ENCODE results near the gene CNKSR3. TPM values are rescaled to one million over a fixed set of nuclear protein-coding genes. Genes with fewer than 3 reads are reported as not detected.

CNKSR3 gene
- total RNA-seq, 1 donor from 2014 or later = 9.9 TPM

DNA sequence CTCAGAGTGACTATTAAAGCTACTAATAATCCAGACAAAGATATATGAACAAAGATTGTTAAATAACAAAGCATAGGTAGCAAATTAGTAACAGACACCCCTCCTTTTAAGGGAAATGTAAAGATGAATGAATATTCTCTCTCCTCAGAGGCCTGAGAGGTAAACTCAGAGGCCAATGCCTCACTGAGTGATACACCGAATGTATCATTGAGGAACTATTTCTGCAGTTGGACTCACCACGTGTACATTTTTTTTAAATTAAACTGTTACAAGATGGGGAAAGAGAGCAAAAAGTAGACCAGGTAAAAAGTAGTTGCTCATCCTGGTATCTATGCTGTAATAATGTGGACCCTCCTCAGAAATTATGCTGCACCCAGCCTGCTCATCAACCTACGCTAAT is 81.6 kb downstream of the CNKSR3 start:
- no peak for DNase-seq (ENCODE audit: low spot score)

DNA sequence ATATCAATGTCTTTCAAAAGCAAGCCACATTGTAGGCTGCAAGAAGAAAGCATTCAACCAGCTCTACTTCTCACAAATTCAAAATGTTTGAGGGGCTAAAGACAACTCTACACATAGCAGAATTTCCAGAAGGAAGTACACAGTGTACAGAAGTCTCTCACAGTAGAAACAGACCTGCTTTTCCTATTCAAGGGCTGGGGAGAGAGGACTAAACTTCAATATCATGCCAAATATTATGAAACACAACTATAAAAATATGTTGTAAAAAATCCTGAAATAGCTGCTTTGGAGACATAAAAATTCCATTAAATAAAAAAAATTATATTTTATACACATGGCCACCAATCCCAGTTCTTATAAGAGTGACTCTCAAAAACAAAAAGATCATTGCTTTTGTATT is 83.0 kb downstream of the CNKSR3 start:
- no peak for DNase-seq (ENCODE audit: low spot score)

DNA sequence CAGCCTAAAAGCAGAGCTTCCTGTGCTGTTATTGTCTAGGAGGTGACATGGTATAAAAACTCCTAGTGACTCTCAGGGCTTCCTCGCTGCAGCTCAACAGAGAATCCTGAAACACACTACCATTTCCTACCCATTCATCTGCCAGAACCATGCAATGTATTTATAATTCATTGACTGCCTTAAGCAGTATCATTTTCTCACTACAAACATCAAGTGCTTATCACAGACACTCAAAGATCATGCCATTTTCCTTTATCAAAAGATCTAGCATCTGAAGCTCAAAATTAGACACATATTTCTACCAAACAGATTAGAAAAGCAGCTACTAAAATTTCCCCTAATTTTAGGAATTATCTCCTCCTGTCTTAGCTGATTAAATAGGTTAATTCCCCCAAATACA is 83.5 kb downstream of the CNKSR3 start:
- DNase-seq (ENCODE audit: low spot score) = no peak

DNA sequence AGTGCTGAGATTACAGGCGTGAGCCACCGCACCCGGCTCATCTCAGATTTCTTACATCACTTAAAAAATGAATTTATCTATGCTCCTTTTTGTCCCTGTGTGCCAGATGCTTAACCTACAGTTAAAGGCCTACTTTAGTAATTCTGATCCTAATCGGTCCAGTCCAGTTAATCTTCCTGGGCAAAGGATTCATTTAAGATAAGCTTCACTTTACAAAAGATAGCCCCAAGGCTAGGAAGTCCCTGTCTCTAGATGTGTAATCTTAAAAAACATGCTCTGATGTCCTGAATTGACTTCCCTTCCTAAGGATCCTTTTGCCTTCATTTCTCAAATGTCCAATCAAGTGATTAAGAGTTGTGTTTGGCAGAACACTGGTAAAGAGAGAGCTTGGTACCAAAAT is 85.5 kb downstream of the CNKSR3 start:
- no peak for DNase-seq (ENCODE audit: low spot score)

DNA sequence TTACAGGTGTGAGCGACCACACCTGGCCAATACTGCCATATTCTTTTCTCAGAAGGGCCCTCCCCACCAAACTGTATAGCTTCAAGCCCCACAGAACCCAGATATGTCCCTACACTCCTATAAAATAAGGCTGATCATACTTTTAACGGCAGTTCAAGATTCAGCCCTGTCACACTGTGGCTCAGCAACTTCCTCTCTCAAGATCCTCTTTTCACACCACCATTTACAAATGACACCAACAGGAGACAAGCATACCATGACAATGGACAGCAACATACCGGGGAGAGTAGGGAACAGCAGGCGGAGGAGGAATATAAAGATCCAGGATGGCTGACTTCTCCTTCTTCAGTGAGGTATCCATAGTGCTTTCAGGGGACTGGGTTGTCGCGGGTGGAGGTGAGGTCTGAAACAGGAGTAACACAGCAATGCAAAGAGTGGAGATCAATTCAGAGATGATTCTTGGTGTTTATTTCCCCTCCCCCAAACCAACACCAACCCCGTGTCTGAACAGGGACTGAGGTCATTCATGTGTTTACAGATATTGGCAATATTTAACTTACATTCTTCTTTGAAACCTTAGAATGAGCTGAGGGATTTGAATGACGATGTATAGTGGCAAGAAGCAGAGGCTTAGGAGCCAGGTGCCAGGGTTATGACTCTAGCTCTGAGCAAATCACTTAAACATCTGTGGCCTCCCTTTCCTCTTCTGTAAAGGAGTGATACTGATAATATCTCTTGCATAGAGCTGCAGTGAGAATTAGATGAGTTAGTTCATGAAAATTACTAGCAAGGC is 96.3 kb downstream of the CNKSR3 start:
- DNase-seq (ENCODE audit: low spot score) = no peak

DNA sequence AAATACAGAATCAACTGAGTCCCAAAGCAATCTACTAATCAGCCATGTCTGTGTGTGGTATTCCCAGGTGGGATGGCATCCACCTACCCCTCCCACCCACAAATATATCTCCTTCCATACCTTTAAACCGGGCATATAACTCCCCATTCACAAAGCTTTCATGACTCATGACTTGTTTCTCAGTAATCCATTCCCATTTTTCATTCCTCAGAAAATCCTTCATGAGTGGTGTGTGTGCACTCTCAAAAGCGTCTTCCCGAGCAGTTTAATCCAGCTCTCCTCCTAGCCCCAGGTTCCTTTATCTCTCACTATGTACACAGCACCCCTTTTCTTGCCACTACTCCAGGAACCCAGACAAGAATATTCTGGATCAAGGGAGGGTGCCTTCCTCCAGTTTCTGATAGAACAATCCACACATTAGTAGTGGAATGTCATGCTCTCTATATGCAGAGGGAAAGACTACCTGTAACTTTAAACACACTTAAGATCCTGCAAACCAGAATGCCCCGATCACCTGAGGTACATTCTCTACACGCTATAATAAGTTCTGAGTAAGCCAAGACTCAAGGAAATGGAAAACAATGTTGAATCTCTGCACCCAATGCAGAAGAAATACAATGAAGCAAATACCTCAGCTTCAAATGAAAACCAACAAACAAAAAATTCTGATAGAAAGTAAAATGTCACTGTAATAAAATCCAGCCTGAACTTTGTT is 98.2 kb downstream of the CNKSR3 start:
- DNase-seq (ENCODE audit: low spot score) = no peak

DNA sequence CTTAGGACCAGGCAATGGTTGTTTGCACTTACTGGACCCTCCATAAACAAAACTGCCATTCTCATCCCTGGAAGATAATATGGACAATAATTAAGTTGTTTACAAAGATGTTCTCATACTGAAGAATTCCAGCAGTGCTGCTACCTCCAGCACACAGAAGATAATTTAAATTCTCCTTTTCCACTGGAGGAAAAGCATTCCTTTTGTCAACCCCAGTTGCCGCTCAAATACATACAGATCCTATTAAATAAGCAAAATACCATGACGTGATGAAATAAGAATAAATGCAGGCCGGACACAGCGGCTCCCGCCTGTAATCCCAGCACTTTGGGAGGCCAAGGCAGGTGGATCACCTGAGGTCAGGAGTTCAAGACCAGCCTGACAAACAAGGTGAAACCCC is 99.4 kb downstream of the CNKSR3 start:
- no peak for DNase-seq (ENCODE audit: low spot score)

DNA sequence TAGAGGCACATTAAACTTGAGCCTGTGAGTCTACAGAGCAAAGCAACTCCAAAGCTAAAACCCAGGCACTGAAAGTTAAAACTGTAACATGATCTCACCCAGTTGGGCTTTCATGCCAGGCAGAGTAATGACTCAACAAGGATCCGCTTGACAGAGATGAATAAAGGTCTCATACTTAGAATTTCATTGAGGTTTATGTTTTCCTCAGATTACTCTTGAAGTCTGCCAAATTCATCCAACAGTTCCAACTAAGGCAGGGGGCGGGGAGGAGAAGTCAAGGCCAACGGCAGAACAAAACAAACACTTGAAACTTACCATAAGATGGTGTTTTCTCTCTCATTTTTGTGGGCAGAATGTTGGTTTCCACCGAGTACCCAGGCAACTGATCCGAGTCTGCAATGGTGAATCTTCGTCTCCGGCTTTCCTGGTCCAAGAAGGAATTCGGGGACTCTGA is 99.8 kb downstream of the CNKSR3 start:
- DNase-seq (ENCODE audit: low spot score) = no peak

DNA sequence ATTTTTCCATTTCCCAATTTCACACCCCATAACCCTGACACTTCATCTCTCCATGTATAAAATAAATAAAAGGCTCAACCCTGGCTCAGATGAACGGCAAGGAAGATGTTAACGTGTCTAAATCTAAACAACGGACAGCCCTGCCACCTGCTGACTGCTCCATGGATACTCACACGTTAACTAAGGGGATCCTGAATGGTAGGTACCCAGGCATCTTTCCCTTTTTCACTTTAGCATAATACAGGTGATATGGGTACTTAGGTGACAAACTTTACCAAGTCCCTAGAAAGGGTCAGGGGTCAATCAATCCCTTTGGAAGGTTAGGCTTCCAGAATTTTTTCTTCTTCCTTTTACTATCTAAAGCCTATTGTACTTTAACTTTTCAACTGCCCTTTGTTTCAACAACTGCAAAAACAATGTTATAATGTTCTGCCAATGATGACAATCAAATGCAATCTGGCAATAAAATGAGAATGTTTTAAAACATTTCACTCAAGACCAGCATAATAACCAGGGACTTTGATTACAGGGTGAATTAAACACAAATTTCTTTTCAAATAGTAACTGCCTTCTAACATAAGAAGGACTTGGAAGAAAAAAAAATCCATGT is 101.5 kb downstream of the CNKSR3 start:
- no peak for DNase-seq (ENCODE audit: low spot score)

DNA sequence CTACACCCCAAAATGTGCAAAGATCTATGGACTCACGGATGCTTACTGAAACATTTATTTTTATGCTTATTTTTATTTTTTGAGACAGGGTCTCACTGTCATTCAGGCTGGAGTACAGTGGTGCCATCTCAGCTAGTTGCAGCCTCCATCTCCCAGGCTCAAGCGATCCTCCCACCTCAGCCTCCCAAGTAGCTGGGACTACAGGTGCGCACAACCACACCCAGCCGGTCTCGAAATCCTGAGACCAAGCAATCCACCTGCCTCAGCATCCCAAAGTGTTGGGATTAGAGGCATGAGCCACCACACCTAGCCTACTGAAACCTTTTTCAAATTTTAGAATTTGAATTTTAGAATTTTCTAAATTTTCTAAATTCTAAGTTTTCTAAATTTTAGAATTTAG is 103.0 kb downstream of the CNKSR3 start:
- DNase-seq (ENCODE audit: low spot score) = no peak

DNA sequence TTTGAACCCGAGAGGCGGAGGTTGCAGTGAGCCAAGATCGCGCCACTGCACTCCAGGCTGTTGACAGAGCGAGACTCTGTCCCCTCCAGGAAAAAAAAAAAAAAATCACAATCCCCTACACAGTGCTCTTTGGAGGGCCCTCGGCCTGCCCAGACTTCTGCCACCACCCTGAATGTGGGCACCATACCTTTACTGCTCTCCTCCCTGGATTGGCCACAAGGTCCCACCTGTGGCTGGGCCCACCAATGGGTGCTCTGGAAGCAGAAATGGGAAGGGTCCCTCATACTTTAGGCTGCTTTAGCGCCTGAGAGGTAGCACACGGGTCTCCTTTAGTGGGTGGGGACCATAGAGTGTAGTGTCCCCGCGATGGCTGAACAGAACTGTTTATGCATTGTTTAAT is 103.6 kb downstream of the CNKSR3 start:
- DNase-seq (ENCODE audit: low spot score) = no peak

DNA sequence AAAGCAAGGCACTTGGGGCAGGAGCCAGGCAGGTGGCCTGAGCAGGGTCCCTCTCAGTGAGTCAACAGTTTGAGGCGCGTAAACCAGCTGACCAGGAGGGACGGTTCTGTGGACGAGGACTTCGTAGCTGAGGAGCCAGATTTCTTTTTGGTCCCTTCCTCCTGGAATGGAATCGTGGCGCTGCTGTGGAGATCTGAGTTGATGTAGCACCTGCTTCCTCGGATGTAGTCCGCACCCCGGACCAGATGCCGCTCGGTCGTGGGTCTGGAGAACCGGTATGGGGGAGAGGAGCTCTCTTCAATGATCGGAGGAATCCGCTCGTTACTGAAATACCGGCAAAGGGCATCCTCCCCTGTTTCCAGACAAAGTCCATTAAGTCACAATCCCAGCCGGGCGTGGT is 104.2 kb downstream of the CNKSR3 start:
- DNase-seq (ENCODE audit: low spot score) = no peak

DNA sequence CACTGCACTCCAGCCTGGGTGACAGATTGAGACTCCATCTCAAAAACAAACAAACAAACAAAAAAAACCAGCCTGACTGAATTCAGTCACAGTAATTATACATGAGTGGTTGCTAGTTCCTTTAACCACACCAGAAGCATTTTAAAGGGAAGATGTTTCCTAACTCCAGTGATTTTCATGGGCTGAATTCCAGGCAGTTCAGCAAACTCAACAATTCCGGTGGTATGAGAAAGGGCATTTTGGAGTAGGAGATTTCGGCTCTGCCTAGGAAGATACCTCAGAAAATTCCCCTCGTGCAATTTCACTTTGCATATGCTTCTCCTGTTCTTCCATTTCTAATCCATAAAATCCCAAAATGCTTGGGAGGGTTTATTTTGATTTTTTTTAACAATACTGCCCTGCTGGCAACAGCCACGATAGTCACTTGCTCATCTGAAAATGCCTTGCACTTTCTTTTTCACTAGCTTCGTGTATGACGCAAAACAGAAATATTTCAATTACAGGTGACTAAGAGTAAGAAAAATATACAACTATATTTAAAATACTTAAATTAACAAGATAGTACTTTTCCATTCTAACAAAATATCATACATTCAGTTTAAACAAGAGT is 105.6 kb downstream of the CNKSR3 start:
- no peak for DNase-seq (ENCODE audit: low spot score)

DNA sequence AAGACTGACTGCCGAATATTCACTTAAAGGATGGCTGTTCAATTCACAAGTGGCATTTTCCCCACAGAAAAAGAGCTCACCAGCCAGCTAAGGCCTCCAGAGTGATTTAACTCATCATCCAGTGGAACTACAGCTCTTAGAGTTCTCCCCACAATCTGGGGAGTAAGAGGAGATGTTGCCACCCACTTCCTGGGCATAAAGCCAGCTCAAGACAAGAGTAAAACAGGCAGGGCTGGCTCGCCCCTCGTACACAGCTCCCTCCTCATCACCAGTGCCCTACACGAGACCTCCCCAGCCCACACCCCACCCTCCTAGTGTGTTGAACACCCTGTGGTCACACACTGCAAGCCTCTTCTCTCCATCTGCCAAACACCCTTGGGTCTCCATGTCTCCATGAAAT is 106.7 kb downstream of the CNKSR3 start:
- DNase-seq (ENCODE audit: low spot score) = no peak

DNA sequence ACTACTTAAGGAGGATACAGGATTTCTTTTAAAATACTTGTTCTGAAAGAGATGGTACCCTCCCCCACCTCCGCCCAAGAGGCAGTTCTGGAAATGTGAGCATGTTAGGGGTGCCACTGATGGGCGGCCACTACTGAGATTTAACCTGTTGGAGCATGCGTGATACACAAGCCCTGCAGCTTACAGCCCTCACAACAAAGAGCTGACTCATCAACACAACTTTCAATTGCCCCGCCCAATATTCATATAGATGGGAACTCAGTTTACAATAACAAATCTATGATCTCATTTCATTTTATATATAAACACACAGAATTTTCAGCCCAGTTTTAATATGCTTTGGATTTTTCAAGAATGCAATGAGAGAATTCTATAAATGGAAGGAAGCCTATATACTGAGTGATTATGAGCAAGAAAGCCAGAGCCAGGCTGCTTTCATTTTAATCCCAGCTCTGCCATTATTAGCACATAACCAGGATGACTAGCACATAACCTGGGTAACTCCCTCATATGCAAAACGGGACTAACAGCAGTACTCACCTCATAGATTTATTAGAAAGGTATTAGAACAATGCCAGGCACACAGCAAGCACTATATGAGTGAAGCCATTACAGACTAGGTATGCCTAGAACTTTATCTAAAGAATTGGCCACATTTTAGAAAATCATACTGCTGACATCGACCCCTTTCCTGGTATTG is 108.3 kb downstream of the CNKSR3 start:
- no peak for DNase-seq (ENCODE audit: low spot score)

DNA sequence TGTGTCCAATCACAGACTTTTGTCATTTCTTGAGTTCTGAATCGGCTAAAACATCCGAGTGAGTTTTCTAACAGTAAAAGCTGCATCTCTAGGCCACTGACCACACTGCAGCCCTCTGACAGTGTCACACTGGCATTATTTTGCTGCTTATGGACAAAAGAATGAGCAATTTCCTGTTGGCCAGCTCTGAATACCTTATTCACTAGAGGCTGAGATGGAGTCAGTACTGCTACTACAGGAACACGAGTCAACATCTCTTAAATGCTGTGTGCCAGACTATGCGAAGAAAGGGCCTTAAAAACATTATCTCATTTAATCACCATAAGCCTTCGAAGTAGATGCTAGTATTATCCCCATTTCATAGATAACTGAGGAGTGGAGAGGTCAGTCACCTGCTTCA is 111.4 kb downstream of the CNKSR3 start:
- no peak for DNase-seq (ENCODE audit: low spot score)

DNA sequence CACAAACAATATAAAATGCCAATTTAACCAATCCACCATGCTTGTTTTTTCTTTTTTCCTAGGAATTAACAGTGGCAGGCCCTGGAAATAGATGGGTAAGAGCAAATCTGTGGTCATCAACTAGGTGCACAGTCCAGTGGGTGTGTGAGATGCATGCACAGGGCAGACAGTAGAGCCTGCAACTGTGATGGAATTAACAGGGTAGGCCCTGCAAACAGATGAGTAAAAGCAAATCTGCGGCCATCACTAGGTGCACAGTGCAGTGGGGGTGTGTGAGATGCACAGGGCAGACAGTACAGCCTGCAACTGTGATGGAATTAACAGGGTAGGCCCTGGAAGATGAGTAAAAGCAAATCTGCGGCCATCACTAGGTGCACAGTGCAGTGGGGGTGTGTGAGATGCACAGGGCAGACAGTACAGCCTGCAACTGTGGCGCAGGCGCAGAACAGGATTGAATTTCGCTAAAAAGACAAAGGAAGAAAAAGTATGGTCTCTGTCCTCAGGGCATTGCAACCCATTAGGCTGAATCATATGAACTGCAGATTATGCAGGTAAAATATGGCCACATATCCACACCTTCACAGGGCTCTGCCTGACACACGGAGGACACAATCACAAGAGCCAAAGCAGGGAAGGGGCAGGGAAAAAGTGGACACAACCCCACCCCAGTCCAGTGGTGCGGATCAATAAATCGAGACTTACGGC is 112.8 kb downstream of the CNKSR3 start:
- DNase-seq (ENCODE audit: low spot score) = no peak

DNA sequence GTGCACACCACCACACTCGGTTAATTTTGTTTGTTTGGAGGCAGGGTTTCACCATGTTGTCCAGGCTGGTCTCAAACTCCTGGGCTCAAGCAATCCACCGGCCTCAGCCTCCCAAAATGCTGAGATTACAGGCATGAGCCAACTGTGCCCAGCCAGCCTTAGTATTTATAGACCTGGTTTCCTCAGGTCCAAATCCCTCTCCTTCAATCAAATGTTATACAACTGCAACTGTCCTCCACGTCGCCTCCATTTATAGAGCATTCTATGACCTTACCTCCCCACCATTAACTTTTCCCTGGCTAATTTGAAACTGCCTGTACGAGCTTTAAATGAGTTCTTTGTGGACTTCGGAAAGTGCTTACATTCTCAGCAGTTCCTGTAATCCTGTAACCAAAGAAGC is 114.6 kb downstream of the CNKSR3 start:
- DNase-seq (ENCODE audit: low spot score) = no peak

DNA sequence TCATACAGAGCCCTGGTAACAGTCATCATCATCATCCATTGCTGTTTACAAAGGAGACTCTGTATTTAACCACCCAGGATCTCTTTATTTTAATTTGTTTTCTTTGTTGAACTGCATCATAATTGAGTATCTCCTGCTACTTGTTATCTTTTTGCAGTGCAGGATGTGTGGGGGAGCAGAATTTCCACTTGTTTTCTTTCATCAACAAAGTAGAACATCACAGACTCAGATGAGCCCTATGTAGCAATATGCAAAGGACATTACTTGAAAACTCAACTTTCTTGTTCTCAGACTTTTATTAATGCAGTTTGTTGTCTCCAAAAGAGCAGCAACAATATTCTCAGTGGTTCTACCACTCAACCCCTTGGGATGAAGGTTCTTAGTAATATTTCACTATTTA is 115.2 kb downstream of the CNKSR3 start:
- DNase-seq (ENCODE audit: low spot score) = no peak

DNA sequence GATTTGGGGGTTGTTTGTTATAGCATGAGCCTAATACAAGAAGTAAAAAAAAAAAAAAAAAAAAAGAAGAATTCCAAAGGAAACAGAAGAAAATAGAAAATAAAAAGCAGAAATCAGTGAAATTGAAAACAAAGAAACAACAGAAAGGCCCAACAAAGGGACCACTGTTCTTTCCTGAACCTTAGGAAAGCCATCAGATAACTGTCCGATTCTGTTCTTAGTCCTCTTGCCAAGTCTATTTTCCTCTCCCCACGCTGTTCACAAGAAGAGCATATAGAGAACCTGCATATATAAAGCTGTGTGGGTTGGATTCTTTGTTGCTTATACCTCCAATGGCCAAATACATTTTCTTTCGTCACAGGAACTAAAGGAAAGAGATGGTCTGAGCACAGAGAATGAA is 115.9 kb downstream of the CNKSR3 start:
- DNase-seq (ENCODE audit: low spot score) = no peak

DNA sequence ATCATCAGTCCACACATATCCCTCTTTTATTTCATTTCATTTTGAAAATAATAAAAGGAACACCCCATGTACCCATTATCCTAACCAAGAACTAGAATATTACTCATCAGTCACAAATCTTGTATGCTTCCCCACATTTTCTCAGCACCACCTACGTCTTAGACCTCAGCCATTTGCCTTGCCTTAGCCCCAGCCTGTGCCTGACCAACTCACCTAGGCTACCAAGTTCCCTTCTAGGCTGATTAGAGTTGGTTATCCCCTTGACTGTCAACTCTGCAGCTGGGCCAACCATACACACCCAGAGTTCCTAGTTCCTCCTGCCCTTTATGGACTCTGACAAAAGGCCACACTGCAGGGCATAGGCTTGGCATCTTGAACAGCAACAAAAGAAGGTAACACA is 120.5 kb downstream of the CNKSR3 start:
- DNase-seq (ENCODE audit: low spot score) = no peak
